KMS-11 (cell line): ENCODE data around the gene CEP63.

Source experiments
- H2AFZ ChIP-seq: fragments of 200-600 bp; sonication (generic); 2 replicates; pipeline ENCODE4 v1.6.1; 2016; ENCODE audit warnings: antibody characterized with exemption, mixed run types, low read depth
- H3K27ac ChIP-seq: fragments of 200-600 bp; sonication (generic); 2 replicates; pipeline ENCODE4 v1.6.1; 2016; ENCODE audit warnings: mild to moderate bottlenecking, mixed run types
- H3K27me3 ChIP-seq: fragments of 200-600 bp; sonication (generic); 2 replicates; pipeline ENCODE4 v1.6.1; 2017; ENCODE audit warnings: mild to moderate bottlenecking, low read depth, mixed run types, moderate library complexity; ENCODE audit not compliant: insufficient read depth
- H3K36me3 ChIP-seq: fragments of 200-600 bp; sonication (generic); 2 replicates; pipeline ENCODE4 v1.6.1; 2017; ENCODE audit warnings: mild to moderate bottlenecking, mixed run types; ENCODE audit not compliant: insufficient read depth
- H3K4me1 ChIP-seq: fragments of 200-600 bp; sonication (generic); 2 replicates; pipeline ENCODE4 v1.6.1; 2016; ENCODE audit warnings: mild to moderate bottlenecking, low read depth, mixed run types; ENCODE audit not compliant: poor library complexity, severe bottlenecking
- H3K4me2 ChIP-seq: fragments of 200-600 bp; sonication (generic); 2 replicates; pipeline ENCODE4 v1.7.0; 2016; ENCODE audit warnings: mild to moderate bottlenecking, mixed run types
- H3K4me3 ChIP-seq: fragments of 200-600 bp; sonication (generic); IDR thresholded peaks from 2 replicates; pipeline ENCODE4 v1.6.1; 2017; ENCODE audit warnings: low read depth, low read length, mixed read lengths; ENCODE audit not compliant: insufficient read depth
- H3K79me2 ChIP-seq: fragments of 200-600 bp; sonication (generic); 2 replicates; pipeline ENCODE4 v1.6.1; 2016; ENCODE audit warnings: low read depth, mixed run types; ENCODE audit not compliant: insufficient read depth
- H3K9ac ChIP-seq: fragments of 200-600 bp; sonication (generic); 2 replicates; pipeline ENCODE4 v1.6.1; 2016; ENCODE audit warnings: mild to moderate bottlenecking, mixed run types
- H4K20me1 ChIP-seq: fragments of 200-600 bp; sonication (generic); 2 replicates; pipeline ENCODE4 v1.6.1; 2016; ENCODE audit warnings: mild to moderate bottlenecking, mixed run types; ENCODE audit not compliant: insufficient read depth
- TF ChIP-seq, protein P1 (sequence below): fragments of 200-600 bp; sonication (generic); conservative IDR thresholded peaks from 2 replicates; pipeline ENCODE4 v1.6.1; 2017; ENCODE audit warnings: low read depth, mild to moderate bottlenecking, antibody characterized with exemption, low read length, moderate library complexity, mixed read lengths

CEP63 gene

DNA sequence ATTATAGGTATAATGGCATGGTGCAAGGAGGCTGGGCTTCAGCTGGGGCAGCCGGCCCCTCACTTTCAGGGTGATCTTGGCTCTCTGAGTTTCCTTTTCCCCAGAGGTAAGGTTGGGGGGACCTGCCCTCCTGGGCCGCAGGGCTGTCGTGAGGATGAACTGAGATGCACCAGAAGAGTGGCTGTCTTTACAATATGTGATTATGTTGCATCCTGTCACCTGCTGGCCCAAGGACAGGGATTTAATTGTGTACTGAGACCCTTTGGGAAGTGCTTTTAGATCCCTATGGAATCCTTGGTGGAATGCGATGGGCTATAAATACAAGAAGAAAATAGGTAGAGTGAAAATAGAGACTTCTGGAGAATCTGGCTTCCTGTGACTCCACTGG is 22.2 kb upstream of the CEP63 start:
- TF ChIP-seq, protein P1, sequence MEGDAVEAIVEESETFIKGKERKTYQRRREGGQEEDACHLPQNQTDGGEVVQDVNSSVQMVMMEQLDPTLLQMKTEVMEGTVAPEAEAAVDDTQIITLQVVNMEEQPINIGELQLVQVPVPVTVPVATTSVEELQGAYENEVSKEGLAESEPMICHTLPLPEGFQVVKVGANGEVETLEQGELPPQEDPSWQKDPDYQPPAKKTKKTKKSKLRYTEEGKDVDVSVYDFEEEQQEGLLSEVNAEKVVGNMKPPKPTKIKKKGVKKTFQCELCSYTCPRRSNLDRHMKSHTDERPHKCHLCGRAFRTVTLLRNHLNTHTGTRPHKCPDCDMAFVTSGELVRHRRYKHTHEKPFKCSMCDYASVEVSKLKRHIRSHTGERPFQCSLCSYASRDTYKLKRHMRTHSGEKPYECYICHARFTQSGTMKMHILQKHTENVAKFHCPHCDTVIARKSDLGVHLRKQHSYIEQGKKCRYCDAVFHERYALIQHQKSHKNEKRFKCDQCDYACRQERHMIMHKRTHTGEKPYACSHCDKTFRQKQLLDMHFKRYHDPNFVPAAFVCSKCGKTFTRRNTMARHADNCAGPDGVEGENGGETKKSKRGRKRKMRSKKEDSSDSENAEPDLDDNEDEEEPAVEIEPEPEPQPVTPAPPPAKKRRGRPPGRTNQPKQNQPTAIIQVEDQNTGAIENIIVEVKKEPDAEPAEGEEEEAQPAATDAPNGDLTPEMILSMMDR, result no peak
- no peak overlapping the region for H3K4me3 ChIP-seq
- H3K27ac ChIP-seq, result no peak overlapping the region
- H4K20me1 ChIP-seq, result no peaks in the 10 kb centered on the region
- no peak overlapping the region for H2AFZ ChIP-seq
- H3K79me2 ChIP-seq, result no peaks in the 10 kb centered on the region
- no peak overlapping the region for H3K4me2 ChIP-seq
- no peaks in the 10 kb centered on the region for H3K36me3 ChIP-seq
- H3K9ac ChIP-seq, result no peak overlapping the region
- no peaks in the 10 kb centered on the region for H3K4me1 ChIP-seq
- H3K27me3 ChIP-seq, result no peaks in the 10 kb centered on the region

DNA sequence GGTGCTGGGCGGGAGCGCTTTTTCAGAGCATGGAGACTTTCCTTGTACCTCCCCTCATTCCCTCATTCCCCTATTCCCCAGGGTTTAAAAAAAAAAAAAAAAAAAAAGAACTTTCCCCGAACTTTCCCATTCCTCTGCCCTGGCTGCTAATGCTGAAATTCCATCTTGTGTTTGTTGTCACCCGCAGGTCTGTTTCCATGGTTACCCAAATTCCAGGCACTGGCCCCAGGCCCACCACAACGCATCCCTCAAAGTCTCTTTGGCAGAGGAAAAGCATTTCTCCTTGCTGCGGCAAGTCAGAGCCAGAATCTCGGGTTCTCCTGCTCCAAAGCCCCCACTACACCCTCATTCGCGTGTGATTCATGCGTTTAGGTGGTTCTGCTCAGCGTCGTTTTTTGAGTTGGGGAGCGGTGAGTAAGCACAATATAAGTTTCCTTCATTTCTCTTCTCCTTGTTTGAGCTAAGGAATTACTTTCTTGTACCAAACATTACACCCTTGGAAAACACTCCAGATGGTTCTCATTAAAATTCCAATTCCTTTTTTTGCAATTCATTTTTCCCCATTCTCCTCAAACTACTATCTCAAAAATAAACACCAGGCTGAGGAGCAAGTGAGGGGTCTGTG is 21.7 kb upstream of the CEP63 start:
- Histone ChIP-seq H3K9ac (no peak overlapping the region), H2AFZ (no peak overlapping the region), H3K79me2 (no peaks in the 10 kb centered on the region), H3K4me3 (no peak overlapping the region), H3K27me3 (no peaks in the 10 kb centered on the region), H3K36me3 (no peaks in the 10 kb centered on the region), H4K20me1 (no peaks in the 10 kb centered on the region), H3K27ac (no peak overlapping the region), H3K4me1 (no peaks in the 10 kb centered on the region), H3K4me2 (no peak overlapping the region)
- TF ChIP-seq, protein P1, result no peak

DNA sequence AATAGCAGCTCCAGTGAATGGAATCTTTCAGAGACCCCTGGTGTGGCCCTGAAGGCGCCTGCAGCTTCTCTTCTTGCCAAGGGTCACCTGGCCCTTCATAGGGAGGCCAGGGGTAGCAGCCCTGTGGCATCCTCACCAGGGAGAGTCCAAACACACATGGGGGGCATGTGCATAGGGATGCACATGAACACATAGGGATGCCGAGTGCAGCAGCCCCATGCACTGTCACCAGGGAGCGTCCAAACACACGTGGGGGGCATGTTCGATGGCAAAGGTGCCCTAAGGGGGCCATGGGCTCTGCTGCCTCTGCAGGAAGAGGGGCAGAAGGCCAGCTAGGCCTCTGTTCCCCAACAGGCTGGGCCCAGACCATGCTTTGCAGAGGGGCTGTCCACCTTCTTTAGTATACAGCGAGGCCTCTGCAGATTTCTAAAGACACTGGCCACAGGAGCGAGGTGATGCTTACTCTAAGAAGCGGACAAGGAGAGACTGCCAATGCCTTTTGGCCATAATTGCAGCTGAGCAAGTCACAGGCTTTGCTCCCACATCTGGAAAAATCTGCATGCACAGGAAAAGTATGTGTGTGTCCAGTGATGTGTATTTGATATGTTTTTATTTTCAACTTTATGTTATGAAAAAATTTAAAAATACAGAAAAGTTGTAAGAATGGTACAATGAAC is 21.0 kb upstream of the CEP63 start:
- no peaks in the 10 kb centered on the region for H3K79me2 ChIP-seq
- H3K27ac ChIP-seq, result no peak overlapping the region
- no peak overlapping the region for H3K4me3 ChIP-seq
- no peaks in the 10 kb centered on the region for H3K27me3 ChIP-seq
- H3K4me1 ChIP-seq, result no peaks in the 10 kb centered on the region
- H3K4me2 ChIP-seq, result no peak overlapping the region
- no peak overlapping the region for H3K9ac ChIP-seq
- H3K36me3 ChIP-seq, result no peaks in the 10 kb centered on the region
- TF ChIP-seq, protein P1, result no peak
- no peaks in the 10 kb centered on the region for H4K20me1 ChIP-seq
- H2AFZ ChIP-seq, result no peak overlapping the region

DNA sequence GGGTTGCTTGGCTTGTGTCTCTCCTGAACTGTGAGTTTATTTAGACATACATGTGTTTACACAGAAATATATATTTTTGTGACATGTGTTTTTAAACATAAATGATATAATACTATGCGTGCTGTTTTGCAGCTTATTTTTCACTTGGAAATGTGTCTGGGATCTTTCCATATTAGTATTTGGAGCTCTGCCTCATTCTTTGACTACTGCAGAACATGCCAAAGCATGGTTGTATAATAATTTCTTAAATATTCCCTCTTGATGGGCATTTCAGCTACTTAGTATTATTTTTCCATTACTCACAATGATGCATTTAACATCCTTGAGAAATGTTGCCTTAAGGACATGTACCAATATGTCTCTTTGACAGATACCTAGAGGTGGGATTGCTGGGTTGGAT is 19.5 kb upstream of the CEP63 start:
- Histone ChIP-seq H2AFZ (no peak overlapping the region), H3K27ac (no peak overlapping the region), H3K4me1 (no peaks in the 10 kb centered on the region), H3K36me3 (no peaks in the 10 kb centered on the region), H3K4me3 (no peak overlapping the region), H4K20me1 (no peaks in the 10 kb centered on the region), H3K27me3 (no peaks in the 10 kb centered on the region), H3K9ac (no peak overlapping the region), H3K4me2 (no peak overlapping the region), H3K79me2 (no peaks in the 10 kb centered on the region)
- TF ChIP-seq, protein P1, result no peak
